Neural progenitor cell (in vitro differentiated cells): ENCODE results near the gene PNMA6E. TPM values are rescaled to one million over a fixed set of nuclear protein-coding genes. Genes with fewer than 3 reads are reported as not detected.

ENCODE experiments used
- DNase-seq: peaks from one replicate; pipeline ENCODE4 v3.0.0-alpha.2; 2016; ENCODE audit warnings: low spot score
- H2AFZ ChIP-seq: fragments of 200-600 bp; sonication (generic); replicated peaks from 2 replicates; pipeline ENCODE4 v1.6.1; 2016; ENCODE audit warnings: antibody characterized with exemption
- H3F3A ChIP-seq: fragments of 200-600 bp; sonication (generic); 2 replicates; pipeline ENCODE4 v1.6.1; 2016; ENCODE audit warnings: antibody characterized with exemption, low read depth
- H3K27ac ChIP-seq: fragments of 200-600 bp; sonication (generic); 2 replicates; pipeline ENCODE4 v1.5.1; 2016; ENCODE audit warnings: mild to moderate bottlenecking
- H3K27me3 ChIP-seq: fragments of 200-600 bp; sonication (generic); 2 replicates; pipeline ENCODE4 v1.6.1; 2016; ENCODE audit warnings: mild to moderate bottlenecking, moderate library complexity
- H3K36me3 ChIP-seq: fragments of 200-600 bp; sonication (generic); 2 replicates; pipeline ENCODE4 v1.5.1; 2016
- H3K4me1 ChIP-seq: fragments of 200-600 bp; sonication (generic); 2 replicates; pipeline ENCODE4 v1.6.1; 2016; ENCODE audit warnings: mixed run types
- H3K4me2 ChIP-seq: fragments of 200-600 bp; sonication (generic); 2 replicates; pipeline ENCODE4 v1.6.1; 2016
- H3K4me3 ChIP-seq: fragments of 200-600 bp; sonication (generic); 2 replicates; pipeline ENCODE4 v1.5.1; 2016
- H3K79me2 ChIP-seq: fragments of 200-600 bp; sonication (generic); 2 replicates; pipeline ENCODE4 v1.6.1; 2016; ENCODE audit warnings: low read depth
- H3K9ac ChIP-seq: fragments of 200-600 bp; sonication (generic); 2 replicates; pipeline ENCODE4 v1.6.1; 2016
- H3K9me3 ChIP-seq: fragments of 200-600 bp; sonication (generic); 2 replicates; pipeline ENCODE4 v1.5.1; 2016; ENCODE audit warnings: low read depth
- H4K20me1 ChIP-seq: fragments of 200-600 bp; sonication (generic); 2 replicates; pipeline ENCODE4 v1.6.1; 2016; ENCODE audit warnings: low read depth
- H3K27ac Mint-ChIP-seq: 3 replicates; pipeline ENCODE4 v1.8.0; 2021; ENCODE audit warnings: mixed read lengths
- H3K27me3 Mint-ChIP-seq: 2 replicates; pipeline ENCODE4 v1.8.0; 2022; ENCODE audit warnings: low read depth, mild to moderate bottlenecking, inconsistent platforms, moderate library complexity, mixed read lengths; ENCODE audit not compliant: insufficient read depth
- H3K36me3 Mint-ChIP-seq: 3 replicates; pipeline ENCODE4 v1.8.0; 2021; ENCODE audit warnings: mixed read lengths
- H3K4me1 Mint-ChIP-seq: 3 replicates; pipeline ENCODE4 v1.8.0; 2021; ENCODE audit warnings: mixed read lengths
- H3K4me3 Mint-ChIP-seq: 3 replicates; pipeline ENCODE4 v1.8.0; 2021; ENCODE audit warnings: mild to moderate bottlenecking, moderate library complexity, mixed read lengths
- H3K9me3 Mint-ChIP-seq: 3 replicates; pipeline ENCODE4 v1.8.0; 2020; ENCODE audit warnings: mixed read lengths
- CTCF ChIP-seq: fragments of 200-600 bp; sonication (generic); IDR thresholded peaks from 2 replicates; pipeline ENCODE4 v1.5.1; 2017; ENCODE audit warnings: antibody characterized with exemption, mild to moderate bottlenecking
- EZH2 ChIP-seq: fragments of 200-600 bp; sonication (generic); IDR thresholded peaks from 2 replicates; pipeline ENCODE4 v1.6.1; 2017; ENCODE audit warnings: antibody characterized with exemption, mild to moderate bottlenecking, moderate library complexity
- EZH2phosphoT487 ChIP-seq: fragments of 200-600 bp; sonication (generic); IDR thresholded peaks from 2 replicates; pipeline ENCODE4 v1.6.1; 2017; ENCODE audit warnings: antibody characterized with exemption
- total RNA-seq: library from RNA; depleted of rRNA; stranded (reverse); fragments of >200 nt; gene quantifications from 2 replicates; pipeline ENCODE4 v1.2.3, GENCODE V29; 2015; ENCODE audit warnings: low replicate concordance

The PNMA6E gene
- total RNA-seq, 1 donor from 2014 or later: not detected

GRCh38 chrX:153380691-153381090, 20.5 kb downstream of the PNMA6E start:
- Histone ChIP-seq H3K4me1 (no peaks in the 10 kb centered on the region), H2AFZ (no peak overlapping the region), H3K9me3 (peaks cover 6% of the 10 kb centered on the region), H4K20me1 (no peaks in the 10 kb centered on the region), H3K4me3 (no peak overlapping the region), H3K27ac (no peak overlapping the region), H3K9ac (no peak overlapping the region), H3K79me2 (no peaks in the 10 kb centered on the region), H3K27me3 (no peaks in the 10 kb centered on the region), H3K4me2 (no peak overlapping the region), H3F3A (peaks cover 12% of the 10 kb centered on the region), H3K36me3 (no peaks in the 10 kb centered on the region)
- DNase-seq: no peak
- Mint-ChIP-seq H3K9me3 (peaks cover 18% of the 10 kb centered on the region), H3K27ac (no peak overlapping the region), H3K4me3 (no peak overlapping the region), H3K4me1 (no peaks in the 10 kb centered on the region), H3K36me3 (no peaks in the 10 kb centered on the region), H3K27me3 (peaks cover 7% of the 10 kb centered on the region)
- no peak for TF ChIP-seq EZH2phosphoT487
- no peak for TF ChIP-seq CTCF
- no peak for TF ChIP-seq EZH2

GRCh38 chrX:153379971-153380581, 21.1 kb downstream of the PNMA6E start:
- Histone ChIP-seq H2AFZ (no peak overlapping the region), H3K27me3 (no peaks in the 10 kb centered on the region), H3K9ac (no peak overlapping the region), H3K4me1 (no peaks in the 10 kb centered on the region), H4K20me1 (no peaks in the 10 kb centered on the region), H3K36me3 (no peaks in the 10 kb centered on the region), H3K27ac (no peak overlapping the region), H3K4me2 (no peak overlapping the region), H3K79me2 (no peaks in the 10 kb centered on the region), H3K4me3 (no peak overlapping the region), H3F3A (peaks cover 12% of the 10 kb centered on the region), H3K9me3 (peaks cover 6% of the 10 kb centered on the region)
- Mint-ChIP-seq H3K27me3 (peaks cover 7% of the 10 kb centered on the region), H3K36me3 (no peaks in the 10 kb centered on the region), H3K4me3 (no peak overlapping the region), H3K4me1 (no peaks in the 10 kb centered on the region), H3K9me3 (peaks cover 18% of the 10 kb centered on the region), H3K27ac (no peak overlapping the region)
- DNase-seq: no peak
- TF ChIP-seq EZH2phosphoT487 (no peak), EZH2 (no peak), CTCF (no peak)

DNA sequence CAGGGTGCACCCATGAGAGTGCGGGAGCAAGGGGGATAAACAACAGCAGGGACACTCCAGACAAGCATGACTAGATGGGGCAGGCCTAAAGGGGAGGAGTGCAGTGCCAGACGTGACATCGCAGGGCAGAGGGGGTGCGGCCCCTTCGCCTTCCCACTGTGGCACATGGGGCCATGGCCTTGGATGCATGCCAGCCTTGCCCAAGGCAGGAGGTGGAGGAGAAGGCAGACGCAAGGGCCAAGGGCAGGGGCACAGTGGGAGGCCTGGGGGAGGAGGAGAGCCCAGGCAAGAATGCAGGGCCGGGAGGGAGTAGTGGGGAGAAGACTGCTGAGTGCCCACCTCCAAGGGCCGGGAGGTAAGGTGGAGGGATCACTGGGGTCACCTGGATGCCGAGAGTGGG, 21.6 kb downstream of the PNMA6E start:
- Histone ChIP-seq H3K4me1 (no peaks in the 10 kb centered on the region), H3K9me3 (peaks cover 6% of the 10 kb centered on the region), H4K20me1 (no peaks in the 10 kb centered on the region), H3K9ac (no peak overlapping the region), H3K79me2 (no peaks in the 10 kb centered on the region), H3F3A (peaks cover 12% of the 10 kb centered on the region), H2AFZ (no peak overlapping the region), H3K4me2 (no peak overlapping the region), H3K36me3 (no peaks in the 10 kb centered on the region), H3K4me3 (no peak overlapping the region), H3K27me3 (no peaks in the 10 kb centered on the region), H3K27ac (no peak overlapping the region)
- H3K4me1 Mint-ChIP-seq: no peaks in the 10 kb centered on the region
- peaks cover 20% of the 10 kb centered on the region for H3K9me3 Mint-ChIP-seq
- H3K4me3 Mint-ChIP-seq: no peak overlapping the region
- H3K27ac Mint-ChIP-seq: no peak overlapping the region
- H3K27me3 Mint-ChIP-seq: peaks cover 7% of the 10 kb centered on the region
- no peak for DNase-seq
- TF ChIP-seq CTCF (no peak), EZH2phosphoT487 (no peak)
- H3K36me3 Mint-ChIP-seq: no peaks in the 10 kb centered on the region
